Hematopoietic multipotent progenitor cell treated with erythropoietin and hydrocortisone succinate and interleukin-3 and kit ligand, for 8 days (in vitro differentiated cells): ENCODE data around the gene API5.
A peak's percentile ranks its signal among the peaks of the same experiment; 100 is the strongest.

Experiments
- DNase-seq: peaks from one replicate; pipeline ENCODE4 v3.0.0-alpha.2; 2015

API5 gene

GRCh38 chr11:43360361-43361032, 48.7 kb downstream of the API5 start:
- peak; percentile 50 for DNase-seq

DNA sequence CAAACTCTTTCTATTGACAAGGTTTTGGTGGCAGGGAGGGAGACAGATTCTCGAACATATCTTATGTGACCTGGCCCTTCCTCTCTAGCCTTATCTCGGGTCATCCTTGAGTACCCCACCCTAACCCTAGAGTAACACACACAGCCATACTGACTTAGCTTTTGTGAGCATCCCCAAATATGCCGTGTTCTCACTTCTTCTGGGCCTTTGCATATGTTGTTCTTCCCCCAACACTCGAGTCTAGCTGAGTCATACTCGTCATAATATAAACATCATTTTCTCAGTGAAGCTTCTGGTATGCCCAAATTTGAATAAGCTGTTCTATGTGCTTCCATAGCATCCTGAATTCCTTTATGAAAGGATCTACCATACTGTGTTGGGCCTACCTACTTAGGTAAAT, 54.9 kb downstream of the API5 start:
- DNase-seq: peak; percentile 76

DNA sequence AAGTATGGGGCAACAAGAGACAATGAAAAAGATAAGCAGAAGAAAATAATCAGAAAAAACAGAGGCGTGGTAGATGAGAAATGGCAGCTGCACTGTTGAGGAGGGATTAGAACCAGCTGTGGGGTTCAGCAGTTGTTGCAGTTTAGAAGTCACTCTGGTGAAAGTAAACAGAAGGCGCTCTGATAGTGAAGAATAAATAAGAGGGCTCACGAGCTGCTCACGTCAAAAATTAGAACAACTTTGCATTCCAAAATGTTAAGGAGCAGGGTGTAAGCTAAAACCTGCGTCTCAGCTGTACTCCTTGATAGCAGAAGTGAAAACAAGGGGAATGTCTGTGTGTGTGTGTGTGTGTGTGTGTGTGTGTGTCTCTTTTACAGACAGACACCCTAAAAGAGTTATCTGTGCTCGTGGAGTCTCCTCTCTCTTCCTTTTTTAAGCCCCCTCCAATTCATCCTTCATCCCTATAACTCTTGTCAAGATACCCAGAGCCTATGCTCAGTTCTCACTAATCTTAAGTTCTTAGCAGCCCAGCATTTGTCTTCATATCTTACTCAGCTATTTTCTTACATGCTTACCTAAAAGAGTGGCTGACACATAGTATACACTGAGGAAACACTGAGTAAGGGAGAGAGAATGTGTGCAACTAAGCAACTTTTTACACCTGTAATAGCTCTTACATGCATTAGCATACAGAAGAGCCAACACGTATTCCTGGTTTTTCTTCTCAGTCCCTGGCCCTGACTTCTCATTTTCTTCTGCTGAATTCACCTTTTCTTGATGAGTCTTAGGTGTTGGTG, 55.8 kb downstream of the API5 start:
- peak; percentile 60 for DNase-seq

DNA sequence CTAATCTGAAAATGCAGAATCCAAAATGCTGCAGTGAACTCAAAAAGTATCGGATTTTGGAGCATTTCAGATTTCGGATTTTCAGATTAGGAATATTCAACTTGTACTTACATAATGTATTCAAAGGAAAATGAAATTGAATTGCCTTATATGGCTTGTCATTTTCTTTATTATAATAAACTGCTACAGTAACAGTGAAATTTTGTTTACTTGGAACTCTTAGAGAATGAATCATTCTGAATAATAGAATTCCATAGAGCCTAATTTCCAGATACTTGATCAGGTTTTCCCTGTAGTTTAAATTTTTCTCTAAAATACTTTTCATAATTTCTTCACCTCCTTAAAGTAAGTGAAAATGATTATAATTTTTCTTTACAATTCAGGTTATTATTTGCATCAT, 64.3 kb downstream of the API5 start:
- no peak for DNase-seq

GRCh38 chr11:43376594-43376993, 64.8 kb downstream of the API5 start:
- DNase-seq: no peak

GRCh38 chr11:43377389-43377788, 65.6 kb downstream of the API5 start:
- DNase-seq: peak; percentile 41

DNA sequence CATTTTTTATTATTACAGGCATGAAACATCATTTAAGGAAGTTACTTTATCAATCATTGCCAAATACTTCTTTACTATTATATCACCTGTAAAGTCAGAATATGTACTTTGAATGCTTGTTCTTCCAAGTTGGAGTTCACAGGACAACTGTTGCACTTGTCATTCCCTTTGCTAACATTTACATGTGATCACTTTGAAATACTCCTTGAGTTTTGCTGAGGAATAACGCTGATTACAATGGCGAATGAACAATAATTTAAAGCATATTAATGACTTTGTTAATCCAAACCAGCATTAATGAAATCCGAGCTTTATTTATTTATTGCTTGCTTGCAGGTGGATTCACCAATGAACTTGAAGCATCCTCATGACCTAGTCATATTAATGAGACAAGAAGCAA, 67.1 kb downstream of the API5 start:
- no peak for DNase-seq

- DNase-seq: peak; percentile 55
Measured at GRCh38 chr11:43381802-43382201, 70.0 kb downstream of the API5 start.

GRCh38 chr11:43382614-43383013, 70.8 kb downstream of the API5 start:
- DNase-seq: no peak

DNA sequence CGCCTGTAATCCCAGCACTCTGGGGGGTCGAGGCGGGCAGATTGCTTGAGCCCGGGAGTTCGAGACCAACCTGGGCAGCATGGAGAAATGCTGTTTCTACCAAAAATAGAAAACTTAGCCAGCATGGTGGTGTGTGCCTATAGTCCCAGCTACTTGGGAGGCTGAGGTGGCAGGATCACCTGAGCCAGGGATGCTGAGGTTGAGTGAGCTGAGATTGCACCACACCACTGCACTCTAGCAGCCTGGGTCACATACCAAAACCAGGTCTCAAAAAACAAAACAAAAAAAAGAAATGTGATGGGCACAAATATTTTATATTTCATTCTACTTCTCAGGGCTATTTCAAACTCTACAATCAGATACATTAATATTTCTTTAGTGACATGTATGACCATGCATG, 72.6 kb downstream of the API5 start:
- DNase-seq: no peak

DNA sequence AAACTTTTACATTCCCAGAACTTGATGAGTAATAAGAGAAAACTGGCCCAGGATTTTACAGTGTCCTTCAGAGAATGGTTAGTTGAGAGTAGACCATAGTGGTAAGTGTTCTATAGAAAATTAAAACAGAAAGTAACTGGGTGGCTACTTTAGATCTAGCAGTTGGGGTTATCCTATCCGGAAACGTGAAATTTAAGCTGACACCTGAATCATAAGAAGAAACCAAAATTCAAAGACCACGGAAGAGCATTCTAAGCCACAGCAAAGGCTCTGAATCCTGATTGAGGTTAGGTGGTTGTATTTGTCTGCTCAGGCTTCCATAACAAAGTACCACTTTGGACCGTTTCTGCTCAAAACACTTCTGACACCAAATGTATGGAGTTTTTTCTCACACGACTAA, 80.9 kb downstream of the API5 start:
- DNase-seq: no peak

DNA sequence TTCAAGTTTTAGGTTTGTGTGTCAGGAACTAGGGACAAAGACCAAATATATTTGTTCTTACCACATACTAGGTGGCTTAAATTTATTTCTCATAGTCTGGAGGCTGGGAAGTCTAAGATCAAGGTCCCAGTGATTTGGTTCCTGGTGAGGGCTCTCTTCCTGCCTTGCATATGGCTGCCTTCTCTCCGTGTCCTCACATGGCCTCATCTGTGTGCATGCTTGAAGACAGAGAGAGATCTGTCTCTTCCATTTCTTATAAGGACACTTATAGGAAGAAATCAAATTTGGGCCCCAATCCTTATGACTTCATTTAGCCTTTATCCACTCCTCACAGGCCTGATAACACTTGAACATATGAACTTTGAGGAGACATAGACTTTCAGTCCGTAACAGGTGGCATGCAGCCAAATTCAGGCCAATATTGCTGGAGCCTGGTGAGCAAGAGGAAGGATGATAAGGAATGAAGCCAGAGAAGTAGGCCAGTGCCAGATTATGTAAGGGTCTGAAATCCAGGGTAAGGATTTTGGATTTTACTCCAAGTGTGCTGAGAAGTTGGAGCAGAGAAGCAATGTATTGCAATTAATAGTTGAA, 82.1 kb downstream of the API5 start:
- DNase-seq: peak; percentile 88
